Measurements from ENCODE around the gene CACNA2D3. TPM values are rescaled to one million over a fixed set of nuclear protein-coding genes. Genes with fewer than 3 reads are reported as not detected.

CACNA2D3 gene
- total RNA-seq, 1 donor from 2014 or later: 0.70 TPM

GRCh38 chr3:54983266-54984099 is 861.1 kb downstream of the CACNA2D3 start:
- H3K4me3 Mint-ChIP-seq (ENCODE audit: unreplicated experiment): no peak overlapping the region
- H3K4me2 ChIP-seq (ENCODE audit: low read length): no peak overlapping the region
- H3K4me1 ChIP-seq (ENCODE audit: insufficient read depth, low read length): peaks cover 4% of the 10 kb centered on the region
- no peaks in the 10 kb centered on the region for H3K9me3 Mint-ChIP-seq (ENCODE audit: unreplicated experiment)
- H3K36me3 ChIP-seq (ENCODE audit: insufficient read depth, low read length): no peaks in the 10 kb centered on the region
- no peak for FAIRE-seq
- H3K79me2 ChIP-seq (ENCODE audit: insufficient read depth, low read length): no peaks in the 10 kb centered on the region
- H3K27me3 Mint-ChIP-seq (ENCODE audit: low read depth, unreplicated experiment): peaks cover 3% of the 10 kb centered on the region
- no peak for DNase-seq (ENCODE audit: low read depth)
- H2AFZ ChIP-seq (ENCODE audit: low read depth, low read length): no peak overlapping the region
- H3K27ac Mint-ChIP-seq (ENCODE audit: unreplicated experiment): no peak overlapping the region
- no peak overlapping the region for H3K4me3 ChIP-seq (ENCODE audit: insufficient read depth, low read depth, low read length)
- H3K4me1 Mint-ChIP-seq (ENCODE audit: low read depth, unreplicated experiment): peaks cover 20% of the 10 kb centered on the region
- H3K9ac ChIP-seq (ENCODE audit: low read length): no peak overlapping the region
- no peaks in the 10 kb centered on the region for H3K9me3 ChIP-seq (ENCODE audit: insufficient read depth, low read depth, low read length)
- H3K27me3 ChIP-seq (ENCODE audit: insufficient read depth, low read length): no peaks in the 10 kb centered on the region
- H3K27ac ChIP-seq (ENCODE audit: low read depth, low read length): no peak overlapping the region
- TF ChIP-seq, protein P1, sequence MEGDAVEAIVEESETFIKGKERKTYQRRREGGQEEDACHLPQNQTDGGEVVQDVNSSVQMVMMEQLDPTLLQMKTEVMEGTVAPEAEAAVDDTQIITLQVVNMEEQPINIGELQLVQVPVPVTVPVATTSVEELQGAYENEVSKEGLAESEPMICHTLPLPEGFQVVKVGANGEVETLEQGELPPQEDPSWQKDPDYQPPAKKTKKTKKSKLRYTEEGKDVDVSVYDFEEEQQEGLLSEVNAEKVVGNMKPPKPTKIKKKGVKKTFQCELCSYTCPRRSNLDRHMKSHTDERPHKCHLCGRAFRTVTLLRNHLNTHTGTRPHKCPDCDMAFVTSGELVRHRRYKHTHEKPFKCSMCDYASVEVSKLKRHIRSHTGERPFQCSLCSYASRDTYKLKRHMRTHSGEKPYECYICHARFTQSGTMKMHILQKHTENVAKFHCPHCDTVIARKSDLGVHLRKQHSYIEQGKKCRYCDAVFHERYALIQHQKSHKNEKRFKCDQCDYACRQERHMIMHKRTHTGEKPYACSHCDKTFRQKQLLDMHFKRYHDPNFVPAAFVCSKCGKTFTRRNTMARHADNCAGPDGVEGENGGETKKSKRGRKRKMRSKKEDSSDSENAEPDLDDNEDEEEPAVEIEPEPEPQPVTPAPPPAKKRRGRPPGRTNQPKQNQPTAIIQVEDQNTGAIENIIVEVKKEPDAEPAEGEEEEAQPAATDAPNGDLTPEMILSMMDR (IDR thresholded peaks at IDR 0.05; ENCODE audit: insufficient read depth, low read depth, low read length): no peak
- TF ChIP-seq EZH2 (IDR thresholded peaks at IDR 0.05; ENCODE audit: insufficient read depth, low read length): no peak
- no peaks in the 10 kb centered on the region for H4K20me1 ChIP-seq (ENCODE audit: insufficient read depth, low read length)
- H3K36me3 Mint-ChIP-seq (ENCODE audit: low read depth, unreplicated experiment): no peaks in the 10 kb centered on the region

DNA sequence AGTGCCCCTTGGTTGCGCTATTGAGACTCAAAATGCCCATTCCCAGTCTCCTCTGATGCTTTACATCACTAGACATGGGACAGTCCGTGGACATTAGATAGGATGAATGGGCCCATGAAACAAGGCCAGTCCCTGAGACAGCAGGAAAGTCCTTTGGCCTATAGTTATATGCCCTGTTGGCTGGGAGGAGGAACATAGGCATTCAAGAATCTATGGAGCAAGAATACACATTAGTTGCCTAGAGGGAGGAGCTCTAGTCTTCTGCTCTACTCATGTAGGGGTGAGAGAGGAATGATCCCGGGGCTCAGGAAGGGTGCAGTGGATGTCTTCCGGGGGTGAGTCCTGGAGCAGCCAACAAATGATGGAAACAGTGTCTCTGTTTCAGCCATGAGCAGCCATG is 863.5 kb downstream of the CACNA2D3 start:
- Histone ChIP-seq H3K9ac (ENCODE audit: low read length) (no peak overlapping the region), H3K9me3 (ENCODE audit: insufficient read depth, low read depth, low read length) (no peaks in the 10 kb centered on the region), H3K4me3 (ENCODE audit: insufficient read depth, low read depth, low read length) (no peak overlapping the region), H3K4me2 (ENCODE audit: low read length) (no peak overlapping the region), H3K36me3 (ENCODE audit: insufficient read depth, low read length) (no peaks in the 10 kb centered on the region), H2AFZ (ENCODE audit: low read depth, low read length) (no peak overlapping the region), H3K79me2 (ENCODE audit: insufficient read depth, low read length) (no peaks in the 10 kb centered on the region), H4K20me1 (ENCODE audit: insufficient read depth, low read length) (no peaks in the 10 kb centered on the region), H3K27me3 (ENCODE audit: insufficient read depth, low read length) (no peaks in the 10 kb centered on the region), H3K27ac (ENCODE audit: low read depth, low read length) (no peak overlapping the region), H3K4me1 (ENCODE audit: insufficient read depth, low read length) (peaks cover 8% of the 10 kb centered on the region)
- H3K4me3 Mint-ChIP-seq (ENCODE audit: unreplicated experiment): no peak overlapping the region
- H3K27ac Mint-ChIP-seq (ENCODE audit: unreplicated experiment): no peak overlapping the region
- DNase-seq (ENCODE audit: low read depth) (no peak), FAIRE-seq (no peak)
- no peaks in the 10 kb centered on the region for H3K9me3 Mint-ChIP-seq (ENCODE audit: unreplicated experiment)
- TF ChIP-seq EZH2 (IDR thresholded peaks at IDR 0.05; ENCODE audit: insufficient read depth, low read length): no peak
- TF ChIP-seq, protein P1 (IDR thresholded peaks at IDR 0.05; ENCODE audit: insufficient read depth, low read depth, low read length): no peak
- H3K4me1 Mint-ChIP-seq (ENCODE audit: low read depth, unreplicated experiment): peaks cover 30% of the 10 kb centered on the region
- no peaks in the 10 kb centered on the region for H3K36me3 Mint-ChIP-seq (ENCODE audit: low read depth, unreplicated experiment)
- H3K27me3 Mint-ChIP-seq (ENCODE audit: low read depth, unreplicated experiment): peaks cover 3% of the 10 kb centered on the region

- H3K4me2 ChIP-seq (ENCODE audit: low read length): no peak overlapping the region
- Mint-ChIP-seq H3K36me3 (ENCODE audit: low read depth, unreplicated experiment) (no peaks in the 10 kb centered on the region), H3K4me1 (ENCODE audit: low read depth, unreplicated experiment) (peaks cover 30% of the 10 kb centered on the region), H3K4me3 (ENCODE audit: unreplicated experiment) (no peak overlapping the region), H3K27ac (ENCODE audit: unreplicated experiment) (no peak overlapping the region), H3K27me3 (ENCODE audit: low read depth, unreplicated experiment) (peaks cover 3% of the 10 kb centered on the region), H3K9me3 (ENCODE audit: unreplicated experiment) (no peaks in the 10 kb centered on the region)
- FAIRE-seq (no peak), DNase-seq (ENCODE audit: low read depth) (no peak)
- no peak overlapping the region for H3K27ac ChIP-seq (ENCODE audit: low read depth, low read length)
- no peak overlapping the region for H3K9ac ChIP-seq (ENCODE audit: low read length)
- H3K4me1 ChIP-seq (ENCODE audit: insufficient read depth, low read length): peaks cover 8% of the 10 kb centered on the region
- H3K27me3 ChIP-seq (ENCODE audit: insufficient read depth, low read length): no peaks in the 10 kb centered on the region
- no peak overlapping the region for H3K4me3 ChIP-seq (ENCODE audit: insufficient read depth, low read depth, low read length)
- TF ChIP-seq, protein P1 (IDR thresholded peaks at IDR 0.05; ENCODE audit: insufficient read depth, low read depth, low read length): no peak
- TF ChIP-seq EZH2 (IDR thresholded peaks at IDR 0.05; ENCODE audit: insufficient read depth, low read length): no peak
- no peaks in the 10 kb centered on the region for H3K9me3 ChIP-seq (ENCODE audit: insufficient read depth, low read depth, low read length)
- H4K20me1 ChIP-seq (ENCODE audit: insufficient read depth, low read length): no peaks in the 10 kb centered on the region
- H2AFZ ChIP-seq (ENCODE audit: low read depth, low read length): no peak overlapping the region
- no peaks in the 10 kb centered on the region for H3K79me2 ChIP-seq (ENCODE audit: insufficient read depth, low read length)
- no peaks in the 10 kb centered on the region for H3K36me3 ChIP-seq (ENCODE audit: insufficient read depth, low read length)
These were observed 863.9 kb downstream of the CACNA2D3 start for GRCh38 chr3:54986294-54986693.
